Smooth muscle cell (in vitro differentiated cells): ENCODE measurements around the gene ISM1. TPM values are rescaled to one million over a fixed set of nuclear protein-coding genes. Genes with fewer than 3 reads are reported as not detected.

Experiments
- DNase-seq: peaks from one replicate; lab custom pipeline; 2025; ENCODE audit not compliant: unreplicated experiment; lab: John Stamatoyannopoulos, UW
- H2AFZ ChIP-seq: fragments of 200-600 bp; sonication (generic); 2 replicates; pipeline ENCODE4 v1.6.0; 2016; ENCODE audit warnings: antibody characterized with exemption, low read depth, mild to moderate bottlenecking
- H3F3A ChIP-seq: fragments of 200-600 bp; sonication (generic); 2 replicates; pipeline ENCODE4 v1.6.0; 2017; ENCODE audit warnings: antibody characterized with exemption, low read depth
- H3K27ac ChIP-seq: fragments of 200-600 bp; sonication (generic); 2 replicates; pipeline ENCODE4 v1.5.1; 2016; ENCODE audit warnings: low read depth, mild to moderate bottlenecking
- H3K27me3 ChIP-seq: fragments of 200-600 bp; sonication (generic); 2 replicates; pipeline ENCODE4 v1.6.1; 2016; ENCODE audit warnings: low read depth, mild to moderate bottlenecking
- H3K36me3 ChIP-seq: fragments of 200-600 bp; sonication (generic); 2 replicates; pipeline ENCODE4 v1.5.1; 2016; ENCODE audit warnings: low read depth
- H3K4me1 ChIP-seq: fragments of 200-600 bp; sonication (generic); 2 replicates; pipeline ENCODE4 v1.5.1; 2016; ENCODE audit warnings: low read depth
- H3K4me2 ChIP-seq: fragments of 200-600 bp; sonication (generic); 2 replicates; pipeline ENCODE4 v1.6.0; 2016; ENCODE audit warnings: mild to moderate bottlenecking
- H3K4me3 ChIP-seq: fragments of 200-600 bp; sonication (generic); 2 replicates; pipeline ENCODE4 v1.5.1; 2016; ENCODE audit warnings: mild to moderate bottlenecking
- H3K79me2 ChIP-seq: fragments of 200-600 bp; sonication (generic); 2 replicates; pipeline ENCODE4 v1.6.0; 2016; ENCODE audit warnings: low read depth, mild to moderate bottlenecking
- H3K9ac ChIP-seq: fragments of 200-600 bp; sonication (generic); 2 replicates; pipeline ENCODE4 v1.6.0; 2016; ENCODE audit warnings: low read depth
- H3K9me3 ChIP-seq: fragments of 200-600 bp; sonication (generic); replicated peaks from 2 replicates; pipeline ENCODE4 v1.5.1; 2016; ENCODE audit warnings: low read depth
- H4K20me1 ChIP-seq: fragments of 200-600 bp; sonication (generic); 2 replicates; pipeline ENCODE4 v1.6.0; 2016; ENCODE audit warnings: low read depth
- WGBS: methylation state at CpG from one replicate; pipeline ENCODE4 v1.1.7; 2016; ENCODE audit warnings: low lambda C conversion rate; 5-methylcytosine and 5-hydroxymethylcytosine counted together
- polyA plus RNA-seq: library from polyadenylated mRNA; unstranded; fragments of >200 nt; fragmentation: Nextera tagmentation; extraction: Ambion mirVana; gene quantifications from 2 replicates; pipeline ENCODE4 v1.2.1, GENCODE V29; 2016
- total RNA-seq: library from RNA; depleted of rRNA; stranded (reverse); fragments of >200 nt; gene quantifications from 2 replicates; pipeline ENCODE4 v1.2.3, GENCODE V29; 2014
- TF ChIP-seq, protein P1 (sequence below): fragments of 200-600 bp; sonication (generic); IDR thresholded peaks from 2 replicates; pipeline ENCODE4 v1.5.1; 2017; ENCODE audit warnings: borderline replicate concordance, mild to moderate bottlenecking, antibody characterized with exemption; ENCODE audit not compliant: insufficient read depth, poor library complexity, severe bottlenecking

ISM1 gene
- total RNA-seq (3.3 and 3.5 TPM in 2 replicates), polyA plus RNA-seq (2.2 and 2.6 TPM in 2 replicates)

DNA sequence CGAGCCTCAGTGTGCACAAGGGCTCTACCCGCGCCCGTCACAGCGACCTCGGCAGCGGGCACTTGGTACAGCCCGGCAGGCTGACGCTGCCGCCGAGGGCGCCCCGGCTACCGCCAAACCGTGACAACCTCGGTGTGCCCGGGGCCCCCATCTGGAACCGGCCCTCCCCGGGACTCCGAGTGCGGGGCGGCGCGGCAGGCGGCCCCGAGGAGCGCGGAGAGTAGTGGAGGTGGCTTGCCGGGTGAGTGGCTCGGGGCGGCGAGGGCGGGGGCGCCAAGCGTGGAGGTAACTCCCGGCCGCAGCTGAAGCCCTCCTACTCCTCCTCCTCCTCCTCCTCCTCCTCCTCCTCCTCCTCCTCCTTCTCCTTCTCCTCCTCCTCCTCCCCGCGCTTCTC is at the start of gene ISM1:
TSS of gene ISM1 (plus strand) at position 371 of the 394 bp plus-strand sequence. CDS start 503 bp downstream, outside the sequence.
- no peak within 1 kb of the TSS for H3K9ac ChIP-seq
- DNase-seq: no peak
- WGBS: under 1% methylated on average over 15 of the region's 39 CpGs

GRCh38 chr20:13173201-13173600 is 47.9 kb upstream of the ISM1 start:
- TF ChIP-seq, protein P1, sequence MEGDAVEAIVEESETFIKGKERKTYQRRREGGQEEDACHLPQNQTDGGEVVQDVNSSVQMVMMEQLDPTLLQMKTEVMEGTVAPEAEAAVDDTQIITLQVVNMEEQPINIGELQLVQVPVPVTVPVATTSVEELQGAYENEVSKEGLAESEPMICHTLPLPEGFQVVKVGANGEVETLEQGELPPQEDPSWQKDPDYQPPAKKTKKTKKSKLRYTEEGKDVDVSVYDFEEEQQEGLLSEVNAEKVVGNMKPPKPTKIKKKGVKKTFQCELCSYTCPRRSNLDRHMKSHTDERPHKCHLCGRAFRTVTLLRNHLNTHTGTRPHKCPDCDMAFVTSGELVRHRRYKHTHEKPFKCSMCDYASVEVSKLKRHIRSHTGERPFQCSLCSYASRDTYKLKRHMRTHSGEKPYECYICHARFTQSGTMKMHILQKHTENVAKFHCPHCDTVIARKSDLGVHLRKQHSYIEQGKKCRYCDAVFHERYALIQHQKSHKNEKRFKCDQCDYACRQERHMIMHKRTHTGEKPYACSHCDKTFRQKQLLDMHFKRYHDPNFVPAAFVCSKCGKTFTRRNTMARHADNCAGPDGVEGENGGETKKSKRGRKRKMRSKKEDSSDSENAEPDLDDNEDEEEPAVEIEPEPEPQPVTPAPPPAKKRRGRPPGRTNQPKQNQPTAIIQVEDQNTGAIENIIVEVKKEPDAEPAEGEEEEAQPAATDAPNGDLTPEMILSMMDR: no peak
- no peaks in the 10 kb centered on the region for H3K36me3 ChIP-seq
- H4K20me1 ChIP-seq: no peaks in the 10 kb centered on the region

More for the DNA sequence above, at the start of gene ISM1:
- peak within 1 kb of the TSS; percentile 63 for H3K4me3 ChIP-seq
- peaks cover 6% of the 10 kb centered on the region for H3K79me2 ChIP-seq
- H3F3A ChIP-seq: no peaks in the 10 kb centered on the region
- H3K36me3 ChIP-seq: no peaks in the 10 kb centered on the region
- H3K9me3 ChIP-seq: no peaks in the 10 kb centered on the region
- TF ChIP-seq, protein P1: no peak
- H3K27me3 ChIP-seq: peaks cover 46% of the 10 kb centered on the region
- peak within 1 kb of the TSS; percentile 83 for H2AFZ ChIP-seq
- peaks cover 21% of the 10 kb centered on the region for H3K4me1 ChIP-seq
- peak within 1 kb of the TSS; percentile 96 for H3K4me2 ChIP-seq
- no peak within 1 kb of the TSS for H3K27ac ChIP-seq
- no peaks in the 10 kb centered on the region for H4K20me1 ChIP-seq

GRCh38 chr20:13174402-13174801 is 46.7 kb upstream of the ISM1 start:
- H4K20me1 ChIP-seq: no peaks in the 10 kb centered on the region
- no peak overlapping the region for H3K4me2 ChIP-seq
- no peak overlapping the region for H3K27ac ChIP-seq
- TF ChIP-seq, protein P1: no peak
- 95% methylated on average over 9 of the region's 9 CpGs for WGBS
- H3F3A ChIP-seq: no peaks in the 10 kb centered on the region
- DNase-seq: no peak
- H3K79me2 ChIP-seq: no peaks in the 10 kb centered on the region
- H3K4me1 ChIP-seq: no peaks in the 10 kb centered on the region
- no peak overlapping the region for H3K9ac ChIP-seq
- H3K4me3 ChIP-seq: no peak overlapping the region
- no peak overlapping the region for H2AFZ ChIP-seq
- no peaks in the 10 kb centered on the region for H3K27me3 ChIP-seq
- peaks cover 5% of the 10 kb centered on the region for H3K9me3 ChIP-seq
- H3K36me3 ChIP-seq: no peaks in the 10 kb centered on the region

More at GRCh38 chr20:13173201-13173600, 47.9 kb upstream of the ISM1 start:
- no peak overlapping the region for H2AFZ ChIP-seq
- H3K27me3 ChIP-seq: no peaks in the 10 kb centered on the region
- 92% methylated on average over 2 of the region's 2 CpGs for WGBS
- H3K27ac ChIP-seq: no peak overlapping the region
- no peaks in the 10 kb centered on the region for H3K79me2 ChIP-seq
- H3K4me2 ChIP-seq: no peak overlapping the region
- H3F3A ChIP-seq: no peaks in the 10 kb centered on the region
- no peak overlapping the region for H3K4me3 ChIP-seq
- H3K9ac ChIP-seq: no peak overlapping the region
- no peaks in the 10 kb centered on the region for H3K4me1 ChIP-seq
- H3K9me3 ChIP-seq: peaks cover 5% of the 10 kb centered on the region
- no peak for DNase-seq

DNA sequence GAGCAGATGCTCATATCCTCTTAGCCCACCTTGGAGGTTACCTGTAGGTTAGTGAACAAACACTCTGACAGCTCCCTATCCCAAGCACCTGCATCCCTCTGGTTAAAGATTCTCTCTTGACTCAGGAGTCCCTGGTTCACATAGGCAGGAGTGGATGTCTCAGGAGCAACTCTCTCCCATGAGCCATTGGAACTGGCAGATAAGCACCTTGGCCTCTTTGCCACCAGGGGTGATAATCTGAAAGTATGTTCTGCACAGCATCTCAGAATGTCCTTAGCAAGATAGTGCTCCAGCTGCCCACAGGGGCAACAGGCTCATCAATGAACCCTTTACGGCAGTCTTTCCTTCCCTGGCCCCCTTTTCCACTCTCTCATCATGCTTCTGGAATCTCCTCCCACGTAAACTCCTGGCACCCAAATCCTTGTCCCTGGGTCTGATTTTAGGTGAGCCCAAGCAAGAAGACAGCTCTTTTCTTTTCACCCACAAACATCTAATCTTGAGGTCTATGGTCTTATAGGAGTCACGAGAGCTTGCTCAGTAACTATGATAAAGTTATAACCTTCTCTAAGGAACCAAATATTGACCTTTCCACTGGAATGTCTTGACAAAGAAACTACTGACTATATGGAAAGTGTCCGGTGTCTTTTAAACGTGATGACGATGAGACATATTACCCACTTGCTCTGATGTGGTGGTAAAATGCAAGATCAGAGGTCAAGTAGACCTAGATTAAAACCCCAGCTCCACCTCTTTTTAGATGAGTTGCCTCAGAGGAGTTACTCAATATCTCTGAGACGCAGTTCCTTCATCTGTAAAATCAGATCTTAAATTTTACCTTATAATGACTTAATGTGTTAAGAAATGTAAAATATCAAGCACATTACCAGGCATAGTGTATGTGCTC is 39.8 kb upstream of the ISM1 start:
- Histone ChIP-seq H3K9ac (no peak overlapping the region), H3K4me1 (no peaks in the 10 kb centered on the region), H3F3A (no peaks in the 10 kb centered on the region), H4K20me1 (no peaks in the 10 kb centered on the region), H3K27me3 (no peaks in the 10 kb centered on the region), H3K79me2 (no peaks in the 10 kb centered on the region), H3K27ac (no peak overlapping the region), H2AFZ (no peak overlapping the region), H3K9me3 (peaks cover 5% of the 10 kb centered on the region), H3K4me2 (no peak overlapping the region), H3K4me3 (no peak overlapping the region), H3K36me3 (no peaks in the 10 kb centered on the region)
- WGBS: 74% methylated on average over 7 of the region's 7 CpGs
- DNase-seq: no peak
- TF ChIP-seq, protein P1: no peak
